ENCODE data around the gene PTPRN2. TPM values are rescaled to one million over a fixed set of nuclear protein-coding genes. Genes with fewer than 3 reads are reported as not detected.
"Not testable (repeated sequence)": the region's sequence is repeated elsewhere in the genome, so short reads cannot be mapped to it uniquely, and the experiment has no call there.

The PTPRN2 gene
- total and polyA plus RNA-seq, 9 of the 15 experiments (the other 6 are each of a cell fraction or from before 2014, with no cell fraction given): not detected

DNA sequence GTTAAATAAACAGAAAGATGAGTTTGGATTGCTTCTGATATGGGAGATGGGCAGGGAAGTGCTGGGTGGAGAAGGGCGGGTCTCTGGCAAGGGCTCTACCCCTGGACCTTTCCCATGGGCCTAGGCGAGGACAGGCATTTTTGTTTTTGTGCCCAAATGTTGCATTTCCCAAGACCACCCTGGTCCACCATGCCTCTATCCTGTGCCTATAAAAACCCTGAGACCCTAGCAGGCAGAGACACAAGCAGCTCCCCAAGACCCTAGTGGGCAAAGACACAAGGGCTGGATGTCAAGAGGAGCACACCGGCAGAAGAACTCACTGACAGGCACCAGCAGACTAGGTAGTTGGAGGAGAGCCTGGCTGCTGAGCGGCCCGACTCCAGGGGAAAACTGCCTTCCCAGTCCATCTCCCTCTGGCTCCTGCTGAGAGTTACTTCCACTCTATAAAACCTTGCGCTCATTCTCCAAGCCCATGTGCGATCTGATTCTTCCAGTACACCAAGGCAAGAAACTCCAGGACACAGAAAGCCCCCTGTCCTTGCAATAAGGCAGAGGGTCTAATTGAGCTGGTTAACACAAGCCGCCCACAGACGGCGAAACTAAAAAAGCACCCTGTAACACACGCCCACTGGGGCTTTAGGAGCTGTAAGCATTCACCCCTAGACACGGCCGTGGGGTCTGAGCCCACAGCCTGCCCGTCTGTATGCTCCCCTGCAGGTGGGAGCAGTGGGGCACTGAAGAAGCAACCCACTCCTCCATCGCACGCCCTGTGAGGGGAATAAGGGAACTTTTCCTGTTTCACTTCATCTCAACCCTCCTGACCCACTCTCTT is 291.4 kb downstream of the PTPRN2 start:
- ATAC-seq (no peak), FAIRE-seq (no peak), DNase-seq (ENCODE audit: extremely low read depth in 1 of 4, low spot score in 3 of 4) (no peak)
- Histone ChIP-seq H3K27me3 (ENCODE audit: control insufficient read depth in 2 of 2, insufficient read depth in 2 of 2, low read length in 2 of 2) (peaks cover 3 to 40% of the 10 kb centered on the region in 2 experiments; a peak in 3 of 5 replicates), H3K4me2 (ENCODE audit: insufficient read depth, low read length) (no peak overlapping the region), H3K9me3 (replicated peaks; ENCODE audit: control insufficient read depth, insufficient read depth, low read depth, low read length) (no peaks in the 10 kb centered on the region), H3K79me2 (ENCODE audit: control insufficient read depth, insufficient read depth, low read length) (no peaks in the 10 kb centered on the region), H4K20me1 (replicated peaks; ENCODE audit: control insufficient read depth, insufficient read depth, low read length) (no peaks in the 10 kb centered on the region), H3K36me3 (ENCODE audit: control insufficient read depth, insufficient read depth, low read length) (no peaks in the 10 kb centered on the region), H3K4me1 (replicated peaks in 1 of 2; ENCODE audit: control insufficient read depth in 2 of 2, insufficient read depth in 2 of 2, low read length in 2 of 2) (no peaks in the 10 kb centered on the region), H3K9ac (ENCODE audit: insufficient read depth in 1 of 2, low read depth in 2 of 2, low read length in 2 of 2) (no peak overlapping the region), H3K9me1 (ENCODE audit: control insufficient read depth, insufficient read depth, low read length) (no peaks in the 10 kb centered on the region), H3K4me3 (no peak overlapping the region), H2AFZ (ENCODE audit: low read depth, low read length) (no peak overlapping the region), H3K27ac (ENCODE audit: extremely low read depth, low read depth, low read length) (no peak overlapping the region)
- POLR2A ChIA-PET: no interaction called here
- intact Hi-C loops (cut with micrococcal nuclease) (no loop called here), in situ Hi-C loops (cut with MboI) (no loop called here)
- no peak for TF ChIP-seq PCBP2 (IDR thresholded peaks at IDR 0.05; ENCODE audit: low read depth, low read length, poor library complexity, severe bottlenecking)
- TF ChIP-seq, protein P1, sequence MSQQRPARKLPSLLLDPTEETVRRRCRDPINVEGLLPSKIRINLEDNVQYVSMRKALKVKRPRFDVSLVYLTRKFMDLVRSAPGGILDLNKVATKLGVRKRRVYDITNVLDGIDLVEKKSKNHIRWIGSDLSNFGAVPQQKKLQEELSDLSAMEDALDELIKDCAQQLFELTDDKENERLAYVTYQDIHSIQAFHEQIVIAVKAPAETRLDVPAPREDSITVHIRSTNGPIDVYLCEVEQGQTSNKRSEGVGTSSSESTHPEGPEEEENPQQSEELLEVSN (IDR thresholded peaks at IDR 0.05; ENCODE audit: borderline replicate concordance in 1 of 2, extremely low read depth in 1 of 2, insufficient read depth in 1 of 2, insufficient read length in 1 of 2, low read depth in 1 of 2, low read length in 1 of 2, poor library complexity in 1 of 2, severe bottlenecking in 1 of 2): no peak
- no peak for TF ChIP-seq DACH1 (IDR thresholded peaks at IDR 0.05; ENCODE audit: partially characterized antibody)
- no peak for TF ChIP-seq IFI16 (CRISPR knock-in tag; IDR thresholded peaks at IDR 0.05)
- TF ChIP-seq FOXK2 (conservative IDR thresholded peaks at IDR 0.05 in 1 of 2, IDR thresholded peaks at IDR 0.05 in 1 of 2; ENCODE audit: low read depth in 2 of 2): no peak
- CTCF ChIA-PET (ENCODE audit: low intra/inter-chr PET ratio): no interaction called here
- BruUV-seq (replicated peaks): no TSS peak
- 1% methylated on average over 16 of the region's 16 CpGs for WGBS (ENCODE audit: insufficient coverage, low coverage, missing lambda C conversion rate)

DNA sequence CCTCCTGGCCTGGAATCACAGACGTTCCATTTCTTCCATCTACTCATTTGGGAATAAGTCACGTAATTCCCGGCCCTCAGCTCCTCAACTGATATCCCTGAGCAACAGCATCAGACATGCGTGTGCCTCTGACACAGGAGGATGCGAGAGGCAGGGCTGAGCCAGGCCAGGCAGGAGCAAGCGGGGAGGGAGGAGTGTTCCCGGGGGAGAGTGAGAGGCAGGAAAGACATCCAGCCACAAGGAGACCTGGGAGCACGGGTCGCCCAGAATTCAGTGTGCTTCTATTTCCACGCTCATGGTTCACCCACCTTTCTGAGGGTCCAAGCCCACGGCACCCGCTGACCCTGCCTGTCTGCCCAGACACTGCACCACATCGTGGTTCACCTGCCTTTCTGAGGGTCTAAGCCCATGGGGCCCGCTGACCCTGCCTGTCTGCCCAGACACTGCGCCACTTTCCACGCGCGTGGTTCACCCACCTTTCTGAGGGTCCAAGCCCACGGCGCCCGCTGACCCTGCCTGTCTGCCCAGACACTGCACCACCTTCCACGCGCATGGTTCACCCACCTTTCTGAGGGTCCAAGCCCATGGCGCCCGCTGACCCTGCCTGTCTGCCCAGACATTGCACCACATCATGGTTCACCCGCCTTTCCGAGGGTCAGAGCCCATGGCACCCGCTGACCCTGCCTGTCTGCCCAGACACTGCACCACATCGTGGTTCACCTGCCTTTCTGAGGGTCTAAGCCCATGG is 293.0 kb downstream of the PTPRN2 start:
- H3K79me2 ChIP-seq (ENCODE audit: control insufficient read depth, insufficient read depth, low read length); ATAC-seq; H3K4me1 ChIP-seq (replicated peaks in 1 of 2; ENCODE audit: control insufficient read depth in 2 of 2, insufficient read depth in 2 of 2, low read length in 2 of 2); H3K9ac ChIP-seq (ENCODE audit: insufficient read depth in 1 of 2, low read depth in 2 of 2, low read length in 2 of 2); H3K9me1 ChIP-seq (ENCODE audit: control insufficient read depth, insufficient read depth, low read length); FAIRE-seq; H2AFZ ChIP-seq (ENCODE audit: low read depth, low read length); intact Hi-C loops (cut with micrococcal nuclease); H3K4me2 ChIP-seq (ENCODE audit: insufficient read depth, low read length); BruUV-seq (replicated peaks); H3K27ac ChIP-seq (ENCODE audit: extremely low read depth, low read depth, low read length); H3K36me3 ChIP-seq (ENCODE audit: control insufficient read depth, insufficient read depth, low read length); H4K20me1 ChIP-seq (replicated peaks; ENCODE audit: control insufficient read depth, insufficient read depth, low read length); in situ Hi-C loops (cut with MboI); CTCF ChIA-PET (ENCODE audit: low intra/inter-chr PET ratio); H3K9me3 ChIP-seq (replicated peaks; ENCODE audit: control insufficient read depth, insufficient read depth, low read depth, low read length); H3K4me3 ChIP-seq; DNase-seq (ENCODE audit: extremely low read depth in 1 of 4, low spot score in 3 of 4): not testable (repeated sequence)
- H3K27me3 ChIP-seq (ENCODE audit: control insufficient read depth in 2 of 2, insufficient read depth in 2 of 2, low read length in 2 of 2): peaks cover 0 to 29% of the 10 kb centered on the region in 2 experiments; a peak in 3 of 5 replicates
- POLR2A ChIA-PET: interaction anchor here (0.7 kb wide), 1 partner anchor 130 kb away, joined by 3 read pairs; no protein-coding TSS in a partner anchor
- 4% methylated on average over 27 of the region's 29 CpGs for WGBS (ENCODE audit: insufficient coverage, low coverage, missing lambda C conversion rate)
